HG03439 (cell line): ENCODE data around the gene KRTAP21-1.
A peak's percentile ranks its signal among the peaks of the same experiment; 100 is the strongest.
"Not testable (repeated sequence)": the region's sequence is repeated elsewhere in the genome, so short reads cannot be mapped to it uniquely, and the experiment has no call there.

ENCODE experiments used
- ATAC-seq: cut with Tn5 transposase; IDR thresholded peaks from one replicate; pipeline ENCODE4 v1.9.1; 2021; ENCODE audit warnings: mild to moderate bottlenecking, moderate library complexity; ENCODE audit not compliant: unreplicated experiment

Gene KRTAP21-1

GRCh38 chr21:30755328-30755727, at the start of gene KRTAP21-1:
Gene KRTAP21-1, minus strand, starts transcription at chr21:30755428. Its CDS starts 50 bp downstream, at chr21:30755378.
- ATAC-seq, result not testable (repeated sequence)

- ATAC-seq, result no peak
Measured at GRCh38 chr21:30800605-30801004, 45.4 kb upstream of the KRTAP21-1 start.

DNA sequence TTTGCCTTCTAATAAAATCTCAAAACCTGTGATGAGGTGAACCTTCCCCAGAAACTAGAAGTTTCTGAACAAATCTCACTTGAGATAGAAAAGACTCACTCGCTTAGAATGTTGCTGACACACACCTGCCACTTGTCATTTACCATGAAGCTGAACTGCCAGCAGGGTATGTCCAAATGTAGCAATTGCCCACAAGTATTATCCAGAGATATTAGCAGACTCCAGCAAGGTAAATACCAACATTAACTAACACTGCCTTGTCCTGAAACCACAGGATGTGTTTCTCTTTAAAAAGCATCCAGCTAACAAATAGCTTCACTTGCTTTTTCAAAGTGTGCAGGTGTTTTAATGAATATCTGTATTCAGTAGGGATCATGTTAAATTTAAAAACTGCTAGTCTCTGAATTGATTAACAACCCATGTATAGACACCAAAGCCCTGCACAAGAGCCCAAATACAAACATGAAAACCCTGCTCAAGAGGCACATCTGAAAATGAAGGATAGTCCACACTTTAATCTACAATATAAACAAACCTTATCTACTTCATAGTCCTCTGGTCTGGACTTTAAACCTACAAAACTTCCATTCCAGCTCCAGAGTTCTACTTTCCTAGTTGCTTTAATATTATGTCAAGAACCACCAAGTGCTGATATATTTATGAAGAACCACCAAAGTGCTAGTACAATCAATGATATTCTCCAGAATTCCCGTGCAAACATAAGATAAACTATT, 38.5 kb upstream of the KRTAP21-1 start:
- no peak for ATAC-seq

- ATAC-seq, result no peak
Measured at GRCh38 chr21:30779249-30779648, 24.0 kb upstream of the KRTAP21-1 start.

DNA sequence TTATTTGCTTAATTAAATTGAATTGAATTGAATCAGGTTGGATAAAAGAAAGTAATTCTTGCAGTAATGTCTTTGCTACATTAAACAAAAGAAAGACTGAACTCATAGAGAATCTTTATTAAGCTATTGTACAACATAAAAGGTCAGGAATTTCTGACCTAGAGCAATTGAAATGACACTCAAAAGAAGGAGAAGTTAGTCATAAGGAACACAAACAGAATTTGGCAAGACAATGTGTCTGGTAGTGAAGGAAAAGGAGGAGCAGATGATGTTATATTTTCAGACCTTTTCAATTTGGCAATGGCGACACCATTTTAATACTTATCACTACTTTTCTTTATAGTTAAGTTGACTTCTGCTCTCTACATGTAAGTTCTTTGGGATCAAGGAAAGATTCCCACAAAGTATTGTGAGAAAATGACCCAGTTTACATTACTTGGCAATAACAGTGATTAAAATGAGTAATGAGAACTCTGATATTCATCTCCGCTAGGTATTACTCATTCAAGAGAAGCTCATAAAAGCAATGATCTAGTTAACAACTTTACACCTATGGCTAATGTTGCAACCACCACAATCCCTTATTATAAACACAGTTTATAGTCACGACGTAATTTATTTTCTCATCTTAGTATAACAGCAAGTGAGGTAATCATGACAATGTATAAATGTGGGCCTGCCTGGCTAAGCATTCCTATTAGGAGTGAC, 14.7 kb upstream of the KRTAP21-1 start:
- no peak for ATAC-seq

- ATAC-seq, result no peak
Measured at GRCh38 chr21:30760776-30761175, 5.5 kb upstream of the KRTAP21-1 start.

DNA sequence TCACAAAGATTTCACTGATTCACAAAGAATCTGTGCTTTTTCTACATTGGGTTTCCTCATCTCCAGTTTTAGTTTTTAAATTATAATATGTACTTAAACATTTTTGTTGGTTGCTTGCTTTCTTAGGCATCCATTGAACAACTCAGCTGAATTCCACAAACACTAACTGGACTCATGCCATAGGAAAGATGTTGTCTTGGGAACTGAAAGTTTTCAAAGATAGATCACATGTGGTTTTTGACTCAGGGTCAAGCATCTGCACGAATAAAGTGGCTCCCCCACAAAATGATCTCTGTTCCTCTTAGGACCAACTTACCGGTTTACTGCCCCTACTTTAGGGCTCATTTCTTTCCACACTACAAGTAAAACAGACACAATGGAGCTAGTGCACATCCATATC, 3.1 kb upstream of the KRTAP21-1 start:
- ATAC-seq, result no peak

GRCh38 chr21:30747159-30747558, 8.1 kb downstream of the KRTAP21-1 start, which contains the start of gene KRTAP21-2:
Gene KRTAP21-2, minus strand, starts transcription at chr21:30747259. Its CDS starts 57 bp downstream, at chr21:30747202.
- ATAC-seq, result no peak

- no peak for ATAC-seq
Measured at GRCh38 chr21:30740462-30740861, 14.8 kb downstream of the KRTAP21-1 start.

- no peak for ATAC-seq
Measured at GRCh38 chr21:30733026-30733425, 22.2 kb downstream of the KRTAP21-1 start.

GRCh38 chr21:30726726-30727125, 28.5 kb downstream of the KRTAP21-1 start:
- no peak for ATAC-seq

- ATAC-seq, result no peak
Measured at GRCh38 chr21:30719401-30719800, 35.8 kb downstream of the KRTAP21-1 start.

- peak; percentile 81 for ATAC-seq
Measured at GRCh38 chr21:30718239-30718909, 36.9 kb downstream of the KRTAP21-1 start, which contains the start of gene KRTAP21-3. Gene KRTAP21-3, minus strand, starts transcription at chr21:30718777. Its CDS starts 18 bp downstream, at chr21:30718759.

- no peak for ATAC-seq
Measured at GRCh38 chr21:30717105-30717504, 38.1 kb downstream of the KRTAP21-1 start.

- no peak for ATAC-seq
Measured at GRCh38 chr21:30714946-30715345, 40.3 kb downstream of the KRTAP21-1 start.

DNA sequence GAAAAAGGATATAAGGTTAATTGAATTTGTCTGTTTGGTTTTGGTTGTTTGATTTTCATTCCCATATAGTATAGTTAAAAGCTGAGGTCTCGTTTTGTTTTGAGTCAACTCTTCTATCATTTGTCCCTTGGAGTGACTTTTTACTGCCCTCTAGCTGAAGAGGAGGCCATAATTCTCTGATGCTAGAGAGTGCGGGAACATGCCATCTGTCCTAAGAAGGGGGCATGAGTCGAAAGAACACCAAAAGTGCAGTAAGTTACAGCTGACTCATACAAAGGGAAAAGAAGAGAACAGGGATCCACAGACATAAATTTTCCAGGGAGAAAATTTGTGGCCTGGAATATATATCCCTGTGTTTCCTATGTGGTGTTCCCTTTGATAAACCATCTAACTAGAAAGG, 40.8 kb downstream of the KRTAP21-1 start:
- no peak for ATAC-seq

DNA sequence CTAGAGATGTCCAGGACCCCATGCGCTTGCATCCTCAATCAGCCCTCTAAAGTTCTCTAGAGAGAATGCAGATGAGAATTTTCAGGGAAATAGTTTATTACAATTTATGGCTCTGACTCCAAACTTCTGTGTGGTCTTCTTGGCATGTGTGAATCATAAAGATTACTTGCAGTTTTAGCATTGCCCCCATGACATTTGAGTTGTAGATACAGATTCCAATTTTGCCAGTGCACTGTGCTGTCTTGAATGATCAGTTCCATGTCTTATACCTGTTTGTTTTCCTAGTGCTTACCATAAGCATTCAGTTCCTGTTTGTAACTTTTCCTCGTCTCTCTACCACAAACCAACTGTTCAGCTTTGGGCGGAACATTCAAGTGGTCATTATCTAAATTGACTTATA, 41.5 kb downstream of the KRTAP21-1 start:
- no peak for ATAC-seq

GRCh38 chr21:30710499-30710898, 44.7 kb downstream of the KRTAP21-1 start:
- no peak for ATAC-seq

DNA sequence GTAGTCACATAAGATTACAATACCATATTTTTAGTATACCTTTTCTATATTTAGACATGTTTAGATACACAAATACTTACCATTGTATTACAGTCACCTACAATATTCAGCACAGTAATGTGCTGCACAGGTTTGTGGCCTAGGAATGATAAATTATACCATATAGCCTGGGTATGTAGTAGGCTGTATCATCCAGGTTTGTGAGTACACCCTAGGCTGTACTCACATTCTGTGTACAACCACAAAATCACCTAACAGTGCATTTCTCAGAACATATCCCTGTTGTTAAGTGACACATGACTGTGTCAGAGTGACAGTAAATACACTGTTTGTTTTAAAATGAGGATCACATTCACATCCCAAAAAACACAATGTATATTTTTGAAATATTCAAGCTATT, 47.8 kb downstream of the KRTAP21-1 start:
- no peak for ATAC-seq
